GM08714 (cell line): ENCODE results near the gene STMN3.

Experiments used
- H3K4me3 ChIP-seq: fragments of 200-500 bp; sonication (Bioruptor generic); 2 replicates; pipeline ENCODE4 v1.5.1; 2014; ENCODE audit warnings: mild to moderate bottlenecking, low read length, inconsistent platforms
- ZNF274 ChIP-seq: IDR thresholded peaks from 2 replicates; pipeline ENCODE4 v1.6.1; 2012; ENCODE audit warnings: mild to moderate bottlenecking, low read depth, low read length

Gene STMN3

GRCh38 chr20:63653041-63653973, at the start of gene STMN3:
TSS of gene STMN3 (minus strand) at chr20:63653424. CDS start at chr20:63653345, 79 bp downstream.
- TF ChIP-seq ZNF274, result no peak
- no peak within 1 kb of the TSS; the same call in 1 of the 2 replicates for H3K4me3 ChIP-seq

GRCh38 chr20:63702036-63702665, 48.9 kb upstream of the STMN3 start:
- no peak for TF ChIP-seq ZNF274
- H3K4me3 ChIP-seq, result no peak overlapping the region

- TF ChIP-seq ZNF274, result no peak
- H3K4me3 ChIP-seq, result no peak overlapping the region
These were observed 48.3 kb upstream of the STMN3 start for GRCh38 chr20:63701329-63702035.

GRCh38 chr20:63701051-63701328, 47.8 kb upstream of the STMN3 start:
- no peak overlapping the region for H3K4me3 ChIP-seq
- TF ChIP-seq ZNF274, result no peak

GRCh38 chr20:63700199-63701050, 47.2 kb upstream of the STMN3 start:
- no peak overlapping the region for H3K4me3 ChIP-seq
- TF ChIP-seq ZNF274, result no peak

- no peak overlapping the region for H3K4me3 ChIP-seq
These were observed 46.4 kb upstream of the STMN3 start for GRCh38 chr20:63699466-63700198.

GRCh38 chr20:63698739-63699465, 45.7 kb upstream of the STMN3 start:
- no peak overlapping the region for H3K4me3 ChIP-seq
- no peak for TF ChIP-seq ZNF274

More at GRCh38 chr20:63699466-63700198, 46.4 kb upstream of the STMN3 start:
- TF ChIP-seq ZNF274, result no peak

- no peak for TF ChIP-seq ZNF274
- no peak overlapping the region for H3K4me3 ChIP-seq
These were observed 44.8 kb upstream of the STMN3 start for GRCh38 chr20:63697868-63698545.

- no peak overlapping the region for H3K4me3 ChIP-seq
- TF ChIP-seq ZNF274, result no peak
These were observed 44.2 kb upstream of the STMN3 start for GRCh38 chr20:63697357-63697867.

- H3K4me3 ChIP-seq, result no peak within 1 kb of the TSS
- TF ChIP-seq ZNF274, result no peak
These were observed 43.6 kb upstream of the STMN3 start, which contains the start of gene TNFRSF6B for GRCh38 chr20:63696628-63697356. TSS of gene TNFRSF6B (plus strand) at chr20:63696652. CDS start at chr20:63696768, 116 bp downstream.

GRCh38 chr20:63696306-63696627, 43.0 kb upstream of the STMN3 start:
- no peak overlapping the region for H3K4me3 ChIP-seq
- TF ChIP-seq ZNF274, result no peak
